Neural cell (in vitro differentiated cells): Measurements from ENCODE around the gene KIF13A.

Experiments used
- EP300 ChIP-seq: fragments of 450-650 bp; conservative IDR thresholded peaks from 2 replicates; pipeline ENCODE4 v1.6.1; 2014; ENCODE audit warnings: antibody characterized with exemption, mild to moderate bottlenecking, moderate library complexity; ENCODE audit not compliant: poor library complexity, severe bottlenecking
- EZH2 ChIP-seq: fragments of 200-600, 300-800 bp; shearing (Covaris generic), sonication (generic); IDR thresholded peaks from 2 replicates; pipeline ENCODE4 v1.6.1; 2014; ENCODE audit warnings: antibody characterized with exemption, low read length, borderline replicate concordance, mild to moderate bottlenecking; ENCODE audit not compliant: insufficient read depth, poor library complexity, severe bottlenecking
- MXI1 ChIP-seq: fragments of 450-650 bp; conservative IDR thresholded peaks from 2 replicates; pipeline ENCODE4 v1.6.1; 2014; ENCODE audit warnings: antibody characterized with exemption, mild to moderate bottlenecking; ENCODE audit not compliant: poor library complexity, severe bottlenecking
- POLR2AphosphoS5 ChIP-seq: IDR thresholded peaks from 2 replicates; pipeline ENCODE4 v1.6.1; 2012
- TAF1 ChIP-seq: IDR thresholded peaks from 2 replicates; pipeline ENCODE4 v1.6.1; 2012; ENCODE audit warnings: low read depth
- TF ChIP-seq, protein P1 (sequence below): fragments of 450-650 bp; IDR thresholded peaks from 2 replicates; pipeline ENCODE4 v1.5.1; 2014; ENCODE audit warnings: antibody characterized with exemption, mild to moderate bottlenecking, moderate library complexity; ENCODE audit not compliant: poor library complexity, severe bottlenecking
- TF ChIP-seq, protein P2 (sequence below): IDR thresholded peaks from 2 replicates; pipeline ENCODE4 v1.6.1; 2012; ENCODE audit warnings: borderline replicate concordance

DNA sequence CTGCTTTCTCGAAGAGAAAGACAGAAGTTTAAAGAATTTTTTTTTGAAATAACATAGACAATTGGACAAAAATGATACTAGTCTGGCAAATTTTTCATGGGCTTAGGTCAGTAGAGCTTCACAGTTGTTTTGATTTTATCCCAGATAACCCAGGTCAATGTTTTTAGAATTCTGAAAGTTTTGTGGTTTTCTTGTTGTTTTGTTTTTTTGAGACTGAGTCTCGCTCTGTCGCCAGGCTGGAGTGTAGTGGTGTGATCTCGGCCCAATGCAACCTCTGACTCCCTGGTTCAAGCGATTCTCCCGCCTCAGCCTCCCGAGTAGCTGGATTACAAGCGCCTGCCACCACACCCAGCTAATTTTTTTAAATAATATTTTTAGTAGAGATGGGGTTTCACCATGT lies 22.8 kb downstream of the KIF13A start:
- TF ChIP-seq, protein P1, sequence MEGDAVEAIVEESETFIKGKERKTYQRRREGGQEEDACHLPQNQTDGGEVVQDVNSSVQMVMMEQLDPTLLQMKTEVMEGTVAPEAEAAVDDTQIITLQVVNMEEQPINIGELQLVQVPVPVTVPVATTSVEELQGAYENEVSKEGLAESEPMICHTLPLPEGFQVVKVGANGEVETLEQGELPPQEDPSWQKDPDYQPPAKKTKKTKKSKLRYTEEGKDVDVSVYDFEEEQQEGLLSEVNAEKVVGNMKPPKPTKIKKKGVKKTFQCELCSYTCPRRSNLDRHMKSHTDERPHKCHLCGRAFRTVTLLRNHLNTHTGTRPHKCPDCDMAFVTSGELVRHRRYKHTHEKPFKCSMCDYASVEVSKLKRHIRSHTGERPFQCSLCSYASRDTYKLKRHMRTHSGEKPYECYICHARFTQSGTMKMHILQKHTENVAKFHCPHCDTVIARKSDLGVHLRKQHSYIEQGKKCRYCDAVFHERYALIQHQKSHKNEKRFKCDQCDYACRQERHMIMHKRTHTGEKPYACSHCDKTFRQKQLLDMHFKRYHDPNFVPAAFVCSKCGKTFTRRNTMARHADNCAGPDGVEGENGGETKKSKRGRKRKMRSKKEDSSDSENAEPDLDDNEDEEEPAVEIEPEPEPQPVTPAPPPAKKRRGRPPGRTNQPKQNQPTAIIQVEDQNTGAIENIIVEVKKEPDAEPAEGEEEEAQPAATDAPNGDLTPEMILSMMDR, result no peak
- TF ChIP-seq POLR2AphosphoS5 (no peak), EZH2 (no peak), TAF1 (no peak), EP300 (no peak), MXI1 (no peak)
- TF ChIP-seq, protein P2, sequence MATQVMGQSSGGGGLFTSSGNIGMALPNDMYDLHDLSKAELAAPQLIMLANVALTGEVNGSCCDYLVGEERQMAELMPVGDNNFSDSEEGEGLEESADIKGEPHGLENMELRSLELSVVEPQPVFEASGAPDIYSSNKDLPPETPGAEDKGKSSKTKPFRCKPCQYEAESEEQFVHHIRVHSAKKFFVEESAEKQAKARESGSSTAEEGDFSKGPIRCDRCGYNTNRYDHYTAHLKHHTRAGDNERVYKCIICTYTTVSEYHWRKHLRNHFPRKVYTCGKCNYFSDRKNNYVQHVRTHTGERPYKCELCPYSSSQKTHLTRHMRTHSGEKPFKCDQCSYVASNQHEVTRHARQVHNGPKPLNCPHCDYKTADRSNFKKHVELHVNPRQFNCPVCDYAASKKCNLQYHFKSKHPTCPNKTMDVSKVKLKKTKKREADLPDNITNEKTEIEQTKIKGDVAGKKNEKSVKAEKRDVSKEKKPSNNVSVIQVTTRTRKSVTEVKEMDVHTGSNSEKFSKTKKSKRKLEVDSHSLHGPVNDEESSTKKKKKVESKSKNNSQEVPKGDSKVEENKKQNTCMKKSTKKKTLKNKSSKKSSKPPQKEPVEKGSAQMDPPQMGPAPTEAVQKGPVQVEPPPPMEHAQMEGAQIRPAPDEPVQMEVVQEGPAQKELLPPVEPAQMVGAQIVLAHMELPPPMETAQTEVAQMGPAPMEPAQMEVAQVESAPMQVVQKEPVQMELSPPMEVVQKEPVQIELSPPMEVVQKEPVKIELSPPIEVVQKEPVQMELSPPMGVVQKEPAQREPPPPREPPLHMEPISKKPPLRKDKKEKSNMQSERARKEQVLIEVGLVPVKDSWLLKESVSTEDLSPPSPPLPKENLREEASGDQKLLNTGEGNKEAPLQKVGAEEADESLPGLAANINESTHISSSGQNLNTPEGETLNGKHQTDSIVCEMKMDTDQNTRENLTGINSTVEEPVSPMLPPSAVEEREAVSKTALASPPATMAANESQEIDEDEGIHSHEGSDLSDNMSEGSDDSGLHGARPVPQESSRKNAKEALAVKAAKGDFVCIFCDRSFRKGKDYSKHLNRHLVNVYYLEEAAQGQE, result no peak
